CD4-positive, alpha-beta T cell (primary cell): ENCODE results near the gene RABGEF1. TPM values are rescaled to one million over a fixed set of nuclear protein-coding genes. Genes with fewer than 3 reads are reported as not detected.

Experiments
- ATAC-seq: fragments of 200-7000 bp; cut with Tn5 transposase; one replicate; pipeline ENCODE4 v1.10.0; 2022; ENCODE audit warnings: mild to moderate bottlenecking; ENCODE audit not compliant: poor library complexity
- CTCF ChIA-PET: fragments of 350-600 bp; sonication (Branson Sonifier 250); formaldehyde crosslinking; loops from one replicate; lab custom pipeline; 2021; ENCODE audit warnings: antibody characterized with exemption, inconsistent platforms; lab: Charles Lee
- POLR2A ChIA-PET: fragments of 350-600 bp; sonication (Branson Sonifier 250); formaldehyde crosslinking; loops from one replicate; lab custom pipeline; 2021; ENCODE audit warnings: antibody characterized with exemption, inconsistent platforms; lab: Charles Lee
- DNase-seq, 14 experiments: peaks; one replicate each; pipeline ENCODE4 v3.0.0-alpha.2; 2013 to 2020; ENCODE audit warnings: mixed read lengths in 2 of 14
- H3K27ac ChIP-seq, 2 donors: one replicate each; pipeline versions ENCODE4 v1.5.1 to v1.7.0; 2013; ENCODE audit warnings: low read length in 2 of 2, low read depth in 1 of 2, mild to moderate bottlenecking in 1 of 2
- H3K27me3 ChIP-seq, 2 experiments: 1 replicate in 1 of 2; 2 replicates in 1 of 2; pipeline versions ENCODE4 v1.6.1 to v1.7.0; 2013; ENCODE audit warnings: low read length in 2 of 2, control low read depth in 1 of 2, mild to moderate bottlenecking in 1 of 2, moderate library complexity in 1 of 2; ENCODE audit not compliant: insufficient read depth in 2 of 2, control insufficient read depth in 1 of 2
- H3K36me3 ChIP-seq: one replicate; pipeline ENCODE4 v1.6.1; 2013; ENCODE audit warnings: low read length, control low read depth; ENCODE audit not compliant: insufficient read depth
- H3K4me1 ChIP-seq: one replicate; pipeline ENCODE4 v1.6.1; 2013; ENCODE audit warnings: low read length, control low read depth; ENCODE audit not compliant: insufficient read depth
- H3K4me3 ChIP-seq: one replicate; pipeline ENCODE4 v1.5.1; 2013; ENCODE audit warnings: mild to moderate bottlenecking, low read length, moderate library complexity
- H3K9me3 ChIP-seq, 2 experiments: 1 replicate in 1 of 2; 2 replicates in 1 of 2; pipeline versions ENCODE4 v1.6.1 to v1.7.0; 2013; ENCODE audit warnings: low read length in 2 of 2, mild to moderate bottlenecking in 2 of 2, control low read depth in 1 of 2, moderate library complexity in 1 of 2; ENCODE audit not compliant: control insufficient read depth in 1 of 2, insufficient read depth in 1 of 2
- H3K27ac Mint-ChIP-seq: one replicate; pipeline ENCODE4 v1.8.0; 2020; ENCODE audit warnings: mixed read lengths
- H3K27me3 Mint-ChIP-seq: one replicate; pipeline ENCODE4 v1.8.0; 2021; ENCODE audit warnings: mixed read lengths
- H3K36me3 Mint-ChIP-seq: one replicate; pipeline ENCODE4 v1.8.0; 2021; ENCODE audit warnings: low read depth, mixed read lengths
- H3K4me1 Mint-ChIP-seq: one replicate; pipeline ENCODE4 v1.8.0; 2021; ENCODE audit warnings: low read depth, mixed read lengths
- H3K4me3 Mint-ChIP-seq: one replicate; pipeline ENCODE4 v1.8.0; 2020; ENCODE audit warnings: mild to moderate bottlenecking, mixed read lengths
- H3K9me3 Mint-ChIP-seq: one replicate; pipeline ENCODE4 v1.8.0; 2020; ENCODE audit warnings: mixed read lengths
- CTCF ChIP-seq: fragments of 200-600 bp; IDR thresholded peaks from one replicate; pipeline ENCODE4 v1.8.0; 2022; ENCODE audit warnings: antibody characterized with exemption, mild to moderate bottlenecking
- intact Hi-C, 2 experiments: fragments of 100-400 bp; cut with DNase I in 1 of 2; cut with micrococcal nuclease in 1 of 2; formaldehyde crosslinking; loops; one replicate each; pipeline versions ENCODE4 v1.15.1 to v1.9.0; 2023 to 2025; cut with DNase I, micrococcal nuclease
- total RNA-seq, 174 experiments: library from RNA in 2 of 174; stranded (reverse) in 2 of 174; gene quantifications; one replicate each; pipeline ENCODE4 v1.2.3 and lab custom pipeline; 2021 to 2026

Gene RABGEF1
- total RNA-seq, 2 experiments from 2014 or later = 18.9 to 20.1 TPM

- ChIA-PET CTCF (no interaction called here), POLR2A (no interaction called here)
- Mint-ChIP-seq H3K36me3 (peaks cover 87% of the 10 kb centered on the region), H3K27me3 (no peaks in the 10 kb centered on the region), H3K9me3 (no peaks in the 10 kb centered on the region), H3K4me1 (no peaks in the 10 kb centered on the region), H3K4me3 (no peak overlapping the region), H3K27ac (no peak overlapping the region)
- intact Hi-C loops = no loop called here
- Histone ChIP-seq H3K27me3 (no peaks in the 10 kb centered on the region), H3K9me3 (no peaks in the 10 kb centered on the region), H3K4me1 (no peaks in the 10 kb centered on the region), H3K27ac (no peak overlapping the region), H3K36me3 (peaks cover 53% of the 10 kb centered on the region), H3K4me3 (no peak overlapping the region)
- ATAC-seq (no peak), DNase-seq (no peak)
- no peak for TF ChIP-seq CTCF
Observed at GRCh38 chr7:66790725-66791124, 50.2 kb downstream of the RABGEF1 start.

GRCh38 chr7:66800591-66800990 is 60.1 kb downstream of the RABGEF1 start:
- Histone ChIP-seq H3K27me3 (no peaks in the 10 kb centered on the region), H3K4me3 (no peak overlapping the region), H3K36me3 (peaks cover 76% of the 10 kb centered on the region), H3K9me3 (no peaks in the 10 kb centered on the region), H3K4me1 (no peaks in the 10 kb centered on the region), H3K27ac (no peak overlapping the region)
- CTCF ChIA-PET = no interaction called here
- POLR2A ChIA-PET = no interaction called here
- intact Hi-C loops = no loop called here
- DNase-seq (no peak), ATAC-seq (no peak)
- H3K4me3 Mint-ChIP-seq = no peak overlapping the region
- TF ChIP-seq CTCF = no peak
- no peaks in the 10 kb centered on the region for H3K4me1 Mint-ChIP-seq
- H3K36me3 Mint-ChIP-seq = peaks cover 97% of the 10 kb centered on the region
- H3K9me3 Mint-ChIP-seq = no peaks in the 10 kb centered on the region
- no peaks in the 10 kb centered on the region for H3K27me3 Mint-ChIP-seq
- H3K27ac Mint-ChIP-seq = no peak overlapping the region

GRCh38 chr7:66804001-66804400 is 63.5 kb downstream of the RABGEF1 start:
- Mint-ChIP-seq H3K36me3 (peaks cover 96% of the 10 kb centered on the region), H3K4me3 (no peak overlapping the region), H3K9me3 (no peaks in the 10 kb centered on the region), H3K27me3 (no peaks in the 10 kb centered on the region), H3K4me1 (no peaks in the 10 kb centered on the region), H3K27ac (no peak overlapping the region)
- no peak overlapping the region for H3K4me3 ChIP-seq
- DNase-seq (no peak), ATAC-seq (no peak)
- peaks cover 80% of the 10 kb centered on the region for H3K36me3 ChIP-seq
- no peak overlapping the region for H3K27ac ChIP-seq
- intact Hi-C loops = no loop called here
- TF ChIP-seq CTCF = no peak
- H3K27me3 ChIP-seq = no peaks in the 10 kb centered on the region
- CTCF ChIA-PET = no interaction called here
- POLR2A ChIA-PET = no interaction called here
- H3K4me1 ChIP-seq = no peaks in the 10 kb centered on the region
- H3K9me3 ChIP-seq = no peaks in the 10 kb centered on the region
